ENCODE measurements around the gene PRAC1.

GRCh38 chr17:48767263-48767774, 45.0 kb upstream of the PRAC1 start:
- TF ChIP-seq CTCF (conservative IDR thresholded peaks at IDR 0.05): no peak
- TF ChIP-seq ZFX (IDR thresholded peaks at IDR 0.05): no peak
